Glomerular visceral epithelial cell (primary cell): ENCODE results near the gene RRN3.
"Not testable (repeated sequence)": the region's sequence is repeated elsewhere in the genome, so short reads cannot be mapped to it uniquely, and the experiment has no call there.

Experiments
- DNase-seq: peaks from one replicate; pipeline ENCODE4 v3.0.0-alpha.2; 2016; ENCODE audit errors: extremely low spot score

Gene RRN3

GRCh38 chr16:15028801-15029698, 65.0 kb downstream of the RRN3 start:
- DNase-seq, result not testable (repeated sequence)

GRCh38 chr16:15028345-15028715, 65.7 kb downstream of the RRN3 start:
- DNase-seq, result not testable (repeated sequence)

- not testable (repeated sequence) for DNase-seq
These were observed 66.3 kb downstream of the RRN3 start for GRCh38 chr16:15027503-15028344.

- not testable (repeated sequence) for DNase-seq
These were observed 67.0 kb downstream of the RRN3 start for GRCh38 chr16:15027051-15027450.

GRCh38 chr16:15025234-15025951, 68.7 kb downstream of the RRN3 start:
- peak; percentile 24 for DNase-seq

GRCh38 chr16:15024858-15025199, 69.2 kb downstream of the RRN3 start:
- not testable (repeated sequence) for DNase-seq

GRCh38 chr16:15023381-15024077, 70.5 kb downstream of the RRN3 start:
- DNase-seq, result not testable (repeated sequence)

GRCh38 chr16:15022194-15022593, 71.9 kb downstream of the RRN3 start:
- peak; percentile 35 for DNase-seq

- not testable (repeated sequence) for DNase-seq
These were observed 72.6 kb downstream of the RRN3 start for GRCh38 chr16:15021429-15021828.

GRCh38 chr16:15016951-15017580, 77.0 kb downstream of the RRN3 start:
- DNase-seq, result peak; percentile 27

GRCh38 chr16:15016354-15016753, 77.7 kb downstream of the RRN3 start:
- not testable (repeated sequence) for DNase-seq

GRCh38 chr16:15015671-15016070, 78.4 kb downstream of the RRN3 start:
- not testable (repeated sequence) for DNase-seq

GRCh38 chr16:15012941-15013340, 81.1 kb downstream of the RRN3 start:
- DNase-seq, result not testable (repeated sequence)
